PFSK-1 (cell line): Measurements from ENCODE around the gene KIF5B.

Experiments used
- POLR2AphosphoS5 ChIP-seq: IDR thresholded peaks from 2 replicates; pipeline ENCODE4 v1.6.1; 2012; ENCODE audit warnings: low read depth, mild to moderate bottlenecking, control low read depth, low read length, moderate library complexity
- REST ChIP-seq, 2 experiments: IDR thresholded peaks; 2 replicates each; pipeline versions ENCODE4 v1.6.1 to v1.8.0; 2011 to 2012; ENCODE audit warnings: low read depth in 2 of 2, low read length in 2 of 2, control low read depth in 1 of 2, inconsistent platforms in 1 of 2, mild to moderate bottlenecking in 1 of 2, moderate library complexity in 1 of 2; ENCODE audit not compliant: insufficient read depth in 1 of 2

DNA sequence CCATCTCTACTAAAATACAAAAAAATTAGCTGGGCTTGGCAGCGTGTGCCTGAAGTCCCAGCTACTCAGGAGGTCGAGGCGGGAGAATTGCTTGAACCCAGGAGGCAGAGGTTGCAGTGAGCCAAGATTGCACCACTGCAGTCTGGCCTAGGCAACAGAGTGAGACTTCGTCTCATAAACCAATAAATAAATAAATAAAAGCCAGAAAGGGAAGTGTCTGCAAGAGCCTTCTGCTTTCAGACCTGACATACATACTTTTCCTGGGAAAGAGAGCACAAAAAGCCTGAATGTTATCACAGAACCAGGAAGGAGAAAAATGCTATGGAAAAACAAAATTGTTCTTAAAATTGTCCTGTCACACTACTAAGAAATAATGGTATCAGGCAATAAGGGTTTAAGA lies 4.1 kb upstream of the KIF5B start:
- no peak for TF ChIP-seq REST (IDR thresholded peaks at IDR 0.05; ENCODE audit: insufficient read depth in 1 of 2, low read depth in 2 of 2, low read length in 2 of 2)
- TF ChIP-seq POLR2AphosphoS5: no peak
